Glutamatergic neuron (in vitro differentiated cells): Measurements from ENCODE around the gene ADAP2. TPM values are rescaled to one million over a fixed set of nuclear protein-coding genes. Genes with fewer than 3 reads are reported as not detected.
"Not testable (repeated sequence)": the region's sequence is repeated elsewhere in the genome, so short reads cannot be mapped to it uniquely, and the experiment has no call there.

Source experiments
- DNase-seq: peaks from one replicate; pipeline ENCODE4 v3.0.0; 2022
- H3K27ac Mint-ChIP-seq: one replicate; pipeline ENCODE4 v1.8.0; 2020; ENCODE audit warnings: mild to moderate bottlenecking, mixed read lengths, inconsistent platforms; ENCODE audit not compliant: unreplicated experiment
- H3K27me3 Mint-ChIP-seq: one replicate; pipeline ENCODE4 v1.8.0; 2020; ENCODE audit warnings: mild to moderate bottlenecking, moderate library complexity, mixed read lengths, inconsistent platforms; ENCODE audit not compliant: unreplicated experiment
- H3K36me3 Mint-ChIP-seq: one replicate; pipeline ENCODE4 v1.8.0; 2020; ENCODE audit warnings: mild to moderate bottlenecking, mixed read lengths, inconsistent platforms; ENCODE audit not compliant: unreplicated experiment
- H3K4me1 Mint-ChIP-seq: one replicate; pipeline ENCODE4 v1.8.0; 2020; ENCODE audit warnings: mild to moderate bottlenecking, low read depth, mixed read lengths, inconsistent platforms; ENCODE audit not compliant: unreplicated experiment
- H3K4me3 Mint-ChIP-seq: one replicate; pipeline ENCODE4 v1.8.0; 2020; ENCODE audit warnings: mild to moderate bottlenecking, mixed read lengths, inconsistent platforms; ENCODE audit not compliant: unreplicated experiment
- H3K9me3 Mint-ChIP-seq: one replicate; pipeline ENCODE4 v1.8.0; 2020; ENCODE audit warnings: mild to moderate bottlenecking, moderate library complexity, mixed read lengths, inconsistent platforms; ENCODE audit not compliant: unreplicated experiment
- total RNA-seq: library from RNA; stranded (reverse); fragmentation: NEBNext Ultra II Directional; extraction: Animal tissue kit (Norgen Biotek cat#: 25700); gene quantifications from one replicate; pipeline ENCODE4 v1.2.1, GENCODE V29; 2021; ENCODE audit not compliant: unreplicated experiment
- TF ChIP-seq, protein P1 (sequence below): fragments of 200-600 bp; sonication (generic); IDR thresholded peaks from one replicate; pipeline ENCODE4 v1.5.0; 2021; ENCODE audit not compliant: partially characterized antibody, unreplicated experiment

ADAP2 gene
- total RNA-seq, 1 donor from 2014 or later = 0.51 TPM

DNA sequence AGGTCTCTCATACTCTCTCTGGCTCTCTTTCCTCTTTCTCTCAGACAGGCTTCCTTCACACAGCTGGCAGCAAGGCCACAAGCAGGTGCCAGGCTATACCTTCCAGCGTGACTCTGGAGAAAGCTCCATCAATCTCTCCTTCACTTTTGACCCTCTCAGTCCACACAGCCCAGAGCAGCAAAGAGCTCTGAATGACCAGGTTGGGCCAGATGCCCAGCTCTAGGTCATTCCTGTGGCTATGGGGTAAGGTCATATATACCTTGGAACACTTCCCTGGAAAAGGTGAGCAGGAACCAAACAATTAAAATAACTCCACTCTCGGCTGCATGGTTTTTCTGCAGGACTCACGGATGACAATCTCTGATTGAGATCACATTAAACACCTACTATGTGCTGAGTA is 8.8 kb downstream of the ADAP2 start:
- Mint-ChIP-seq H3K27me3 (peaks cover under 1% of the 10 kb centered on the region), H3K9me3 (no peaks in the 10 kb centered on the region), H3K4me3 (no peak overlapping the region), H3K27ac (no peak overlapping the region), H3K4me1 (no peaks in the 10 kb centered on the region), H3K36me3 (no peaks in the 10 kb centered on the region)
- TF ChIP-seq, protein P1, sequence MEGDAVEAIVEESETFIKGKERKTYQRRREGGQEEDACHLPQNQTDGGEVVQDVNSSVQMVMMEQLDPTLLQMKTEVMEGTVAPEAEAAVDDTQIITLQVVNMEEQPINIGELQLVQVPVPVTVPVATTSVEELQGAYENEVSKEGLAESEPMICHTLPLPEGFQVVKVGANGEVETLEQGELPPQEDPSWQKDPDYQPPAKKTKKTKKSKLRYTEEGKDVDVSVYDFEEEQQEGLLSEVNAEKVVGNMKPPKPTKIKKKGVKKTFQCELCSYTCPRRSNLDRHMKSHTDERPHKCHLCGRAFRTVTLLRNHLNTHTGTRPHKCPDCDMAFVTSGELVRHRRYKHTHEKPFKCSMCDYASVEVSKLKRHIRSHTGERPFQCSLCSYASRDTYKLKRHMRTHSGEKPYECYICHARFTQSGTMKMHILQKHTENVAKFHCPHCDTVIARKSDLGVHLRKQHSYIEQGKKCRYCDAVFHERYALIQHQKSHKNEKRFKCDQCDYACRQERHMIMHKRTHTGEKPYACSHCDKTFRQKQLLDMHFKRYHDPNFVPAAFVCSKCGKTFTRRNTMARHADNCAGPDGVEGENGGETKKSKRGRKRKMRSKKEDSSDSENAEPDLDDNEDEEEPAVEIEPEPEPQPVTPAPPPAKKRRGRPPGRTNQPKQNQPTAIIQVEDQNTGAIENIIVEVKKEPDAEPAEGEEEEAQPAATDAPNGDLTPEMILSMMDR = no peak
- DNase-seq = no peak

DNA sequence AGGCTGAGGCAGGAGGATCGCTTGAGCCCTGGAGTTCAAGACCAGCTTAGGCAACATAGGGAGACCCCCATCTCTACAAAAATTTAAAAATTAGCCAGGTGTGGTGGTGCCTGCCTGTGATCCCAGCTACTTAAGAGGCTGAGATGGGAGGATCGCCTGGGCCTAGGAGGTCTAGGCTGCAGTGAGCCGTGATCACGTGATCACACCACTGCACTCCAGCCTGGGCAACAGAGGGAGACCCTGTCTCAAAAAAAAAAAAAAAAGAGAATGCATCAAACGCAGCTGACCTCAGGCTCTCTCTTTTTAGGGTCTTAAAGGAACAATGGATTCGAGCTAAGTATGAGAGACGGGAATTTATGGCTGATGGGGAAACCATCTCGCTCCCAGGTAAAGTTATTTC is 9.8 kb downstream of the ADAP2 start:
- not testable (repeated sequence) for H3K36me3 Mint-ChIP-seq, H3K4me1 Mint-ChIP-seq, H3K27ac Mint-ChIP-seq, DNase-seq, H3K27me3 Mint-ChIP-seq, H3K4me3 Mint-ChIP-seq, H3K9me3 Mint-ChIP-seq

DNA sequence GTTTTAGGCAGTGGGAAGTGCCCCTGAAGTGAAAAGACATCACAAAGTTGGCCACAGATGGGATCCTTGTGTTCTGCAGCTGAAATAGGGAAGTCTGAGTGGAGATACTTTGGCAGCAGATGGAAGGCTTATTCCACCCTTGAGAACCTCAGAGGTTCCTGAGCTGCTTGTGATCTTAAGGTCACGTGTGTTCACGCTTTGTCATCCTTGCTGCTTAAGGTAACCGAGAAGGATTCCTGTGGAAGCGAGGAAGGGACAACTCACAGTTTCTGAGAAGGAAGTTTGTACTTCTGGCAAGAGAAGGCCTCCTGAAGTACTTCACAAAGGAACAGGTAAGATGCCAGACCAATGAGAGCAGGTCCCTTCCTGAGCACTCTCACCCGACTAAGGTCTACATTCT is 12.2 kb downstream of the ADAP2 start:
- Mint-ChIP-seq H3K36me3 (no peaks in the 10 kb centered on the region), H3K27me3 (no peaks in the 10 kb centered on the region), H3K4me3 (no peak overlapping the region), H3K9me3 (no peaks in the 10 kb centered on the region), H3K27ac (no peak overlapping the region), H3K4me1 (no peaks in the 10 kb centered on the region)
- TF ChIP-seq, protein P1 = no peak
- no peak for DNase-seq

DNA sequence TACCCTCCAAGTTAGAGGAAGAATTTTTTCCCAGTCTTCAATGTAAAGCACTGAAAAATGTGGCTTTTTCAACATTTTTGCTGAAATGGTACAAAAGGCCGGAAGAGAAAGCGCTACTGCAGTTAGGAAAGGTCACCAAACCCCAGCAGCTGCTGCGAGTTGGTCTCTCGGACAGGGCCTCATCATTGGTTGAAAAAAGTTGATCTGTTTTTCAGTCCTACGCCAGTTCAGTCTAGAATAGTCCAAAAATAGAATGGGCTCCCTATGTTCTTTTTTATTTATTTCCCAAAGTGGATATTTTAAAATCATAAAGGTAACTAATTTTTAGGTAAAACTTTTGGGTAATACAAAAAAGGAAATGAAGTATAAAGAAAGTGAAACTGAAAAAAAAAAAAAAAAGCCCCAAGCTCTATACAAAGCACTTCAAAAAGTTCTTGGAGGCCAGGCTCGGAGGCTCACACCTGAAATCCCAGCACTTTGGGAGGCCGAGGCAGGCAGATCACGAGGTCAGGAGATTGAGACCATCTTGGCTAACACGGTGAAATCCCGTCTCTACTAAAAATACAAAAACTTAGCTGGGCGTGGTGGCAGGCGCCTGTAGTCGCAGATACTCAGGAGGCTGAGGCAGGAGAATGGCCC is 17.4 kb downstream of the ADAP2 start:
- TF ChIP-seq, protein P1 = no peak
- Mint-ChIP-seq H3K4me1 (no peaks in the 10 kb centered on the region), H3K36me3 (no peaks in the 10 kb centered on the region), H3K9me3 (no peaks in the 10 kb centered on the region), H3K27me3 (no peaks in the 10 kb centered on the region), H3K4me3 (no peak overlapping the region), H3K27ac (no peak overlapping the region)
- DNase-seq = no peak

DNA sequence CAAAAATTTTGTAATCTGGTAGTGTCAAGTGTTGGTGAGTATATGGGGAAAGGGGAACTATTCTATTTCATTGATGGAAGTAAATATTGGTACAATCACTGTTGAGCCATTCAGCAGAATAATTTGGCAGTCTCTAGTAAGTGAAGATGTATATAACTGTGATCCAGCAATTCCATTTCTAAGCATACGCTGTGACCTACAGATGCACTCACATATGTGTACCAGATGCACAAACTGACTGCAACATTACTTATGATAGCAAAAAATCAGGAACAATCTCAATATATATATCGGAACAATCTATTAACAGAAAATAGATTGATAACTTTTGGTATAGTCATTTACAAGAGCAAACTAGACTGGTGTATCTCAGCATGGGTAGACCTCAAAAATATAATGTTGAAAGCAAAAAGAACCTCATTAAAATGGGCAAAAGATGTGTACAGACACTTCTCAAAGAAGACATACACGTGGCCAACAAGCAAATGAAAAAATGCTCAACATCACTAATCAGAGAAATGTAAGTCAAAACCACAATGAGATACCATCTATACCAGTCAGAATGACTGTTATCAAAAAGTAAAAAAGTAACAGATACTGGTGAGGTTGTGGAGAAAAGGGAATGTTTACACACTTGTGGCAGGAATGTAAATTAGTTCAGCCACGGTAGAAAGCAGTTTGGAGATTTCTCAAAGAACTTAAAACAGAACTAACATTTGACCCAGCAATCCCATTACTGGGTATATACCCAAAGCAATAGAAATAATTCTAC is 20.7 kb downstream of the ADAP2 start:
- no peaks in the 10 kb centered on the region for H3K4me1 Mint-ChIP-seq
- H3K36me3 Mint-ChIP-seq = no peaks in the 10 kb centered on the region
- no peaks in the 10 kb centered on the region for H3K27me3 Mint-ChIP-seq
- no peak overlapping the region for H3K27ac Mint-ChIP-seq
- H3K4me3 Mint-ChIP-seq = no peak overlapping the region
- DNase-seq = no peak
- H3K9me3 Mint-ChIP-seq = no peaks in the 10 kb centered on the region
- TF ChIP-seq, protein P1 = no peak
